ENCODE results near the gene SOAT1.
"Not testable (repeated sequence)": the region's sequence is repeated elsewhere in the genome, so short reads cannot be mapped to it uniquely, and the experiment has no call there.

The SOAT1 gene

GRCh38 chr1:179293340-179294327 lies at the start of gene SOAT1:
TSS of gene SOAT1 (plus strand) at chr1:179293797. CDS start at chr1:179302685, 8,888 bp downstream.
- peak; percentile 93 to 95 for DNase-seq

GRCh38 chr1:179245426-179245825 lies 48.2 kb upstream of the SOAT1 start:
- not testable (repeated sequence) for DNase-seq

GRCh38 chr1:179247923-179248322 lies 45.7 kb upstream of the SOAT1 start:
- no peak for DNase-seq

DNA sequence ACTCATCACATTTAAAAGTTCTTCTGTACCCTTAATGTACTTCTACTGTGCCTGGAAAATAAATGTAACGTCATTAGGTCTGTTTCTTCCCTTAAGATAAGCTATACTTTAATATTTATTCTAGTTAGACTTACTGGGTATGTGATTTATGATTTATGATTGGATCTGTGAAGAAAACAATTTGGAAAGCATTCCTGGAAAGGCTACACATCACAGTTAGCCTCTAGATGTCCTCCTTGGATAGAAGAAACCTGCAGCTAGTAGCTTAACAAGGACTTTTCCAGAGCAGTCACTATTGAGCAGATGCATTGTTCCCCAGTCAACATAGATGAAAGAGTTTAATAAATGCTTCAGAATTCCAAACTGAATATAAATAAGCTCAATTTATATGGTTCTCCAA lies 41.9 kb upstream of the SOAT1 start:
- DNase-seq = peak in 1 of 2 donors; percentile 39

GRCh38 chr1:179252606-179253005 lies 41.0 kb upstream of the SOAT1 start:
- DNase-seq = no peak

DNA sequence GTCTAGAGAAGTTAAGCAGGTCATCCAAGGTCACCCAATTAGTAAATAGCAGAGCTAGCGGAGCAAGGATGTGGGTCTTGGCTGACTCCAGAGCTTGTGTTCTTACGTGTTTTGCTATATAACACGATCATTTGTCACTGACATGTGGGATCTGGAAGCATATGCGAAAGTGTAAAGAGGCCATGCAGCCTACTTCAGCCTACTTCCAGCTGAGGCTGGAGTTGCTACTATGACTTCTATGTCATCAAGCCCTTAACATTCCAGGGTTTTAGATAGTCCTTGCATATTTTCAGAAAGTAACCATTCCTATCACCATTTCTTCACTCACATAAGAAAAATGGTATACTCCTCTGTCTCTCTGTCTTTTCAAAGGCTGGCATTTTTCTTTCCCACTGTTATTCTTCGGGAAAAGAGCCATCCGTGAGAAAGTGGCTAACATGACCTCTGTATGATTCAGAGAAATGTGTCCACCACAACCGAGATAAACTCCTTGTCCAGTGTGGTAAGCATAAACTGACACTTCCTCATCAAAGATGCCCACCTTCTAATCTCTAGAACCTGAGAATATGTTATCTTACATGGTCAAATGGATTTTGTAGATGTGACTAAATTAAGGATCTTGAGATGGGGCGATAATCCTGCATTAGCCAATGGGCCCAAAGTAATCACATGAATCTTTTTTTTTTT lies 40.2 kb upstream of the SOAT1 start:
- DNase-seq = no peak

GRCh38 chr1:179262183-179262582 lies 31.4 kb upstream of the SOAT1 start:
- DNase-seq = no peak

GRCh38 chr1:179263121-179263520 lies 30.5 kb upstream of the SOAT1 start:
- no peak for DNase-seq

DNA sequence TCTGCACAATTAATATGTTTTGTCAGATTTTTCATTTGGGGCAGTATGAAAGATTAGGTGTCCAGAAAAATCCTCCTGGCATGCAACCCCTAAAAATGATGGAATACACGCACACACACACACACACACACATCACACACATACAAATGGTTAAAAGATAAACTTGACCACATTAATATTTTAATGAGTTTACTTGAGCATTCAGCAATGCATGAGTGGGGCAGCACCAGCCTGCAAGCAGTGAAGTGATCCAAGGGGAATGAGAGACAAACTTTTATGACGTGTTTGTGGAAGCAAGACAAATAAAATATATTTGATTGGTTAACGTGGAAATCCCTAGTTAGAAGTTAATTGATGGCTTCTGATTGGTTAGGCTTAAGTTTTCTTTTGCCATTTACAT lies 29.1 kb upstream of the SOAT1 start:
- no peak for DNase-seq

GRCh38 chr1:179269071-179269470 lies 24.5 kb upstream of the SOAT1 start:
- DNase-seq = no peak

DNA sequence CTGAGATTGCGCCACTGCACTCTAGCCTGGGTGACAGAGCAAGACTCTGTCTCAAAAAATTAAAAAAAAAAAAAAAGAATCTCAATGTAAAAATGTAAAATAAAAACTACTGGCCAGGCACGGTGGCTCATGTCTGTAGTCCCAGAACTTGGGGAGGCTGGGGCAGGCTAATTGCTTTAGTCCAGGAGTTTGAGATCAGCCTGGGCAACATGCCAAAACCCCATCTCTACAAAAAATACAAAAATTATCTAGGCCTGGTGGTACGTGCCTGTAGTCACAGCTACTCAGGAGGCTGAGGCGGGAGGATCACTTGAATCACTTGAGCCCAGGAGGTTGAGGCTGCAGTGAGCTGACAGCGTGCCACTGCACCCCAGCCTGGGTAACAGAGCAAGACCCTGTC lies 19.2 kb upstream of the SOAT1 start:
- not testable (repeated sequence) for DNase-seq

GRCh38 chr1:179278920-179279319 lies 14.7 kb upstream of the SOAT1 start:
- no peak for DNase-seq

DNA sequence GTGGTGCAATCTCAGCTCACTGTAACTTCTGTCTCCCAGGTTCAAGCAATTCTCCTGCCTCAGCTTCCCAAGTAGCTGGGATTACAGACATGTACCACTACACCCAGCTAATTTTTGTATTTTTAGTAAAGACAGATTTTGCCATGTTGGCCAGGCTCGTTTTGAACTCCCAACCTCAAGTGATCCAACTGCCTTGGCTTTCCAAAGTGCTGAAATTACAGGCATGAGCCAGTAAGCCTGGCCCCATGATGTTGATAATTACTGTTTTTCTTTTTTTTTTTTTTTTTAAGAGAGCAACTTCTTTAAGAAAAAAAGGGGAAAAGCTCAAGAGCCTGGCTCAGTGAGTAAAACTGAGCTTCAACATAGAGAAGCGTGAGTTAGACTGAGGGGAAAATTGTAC lies 9.6 kb upstream of the SOAT1 start:
- no peak for DNase-seq

DNA sequence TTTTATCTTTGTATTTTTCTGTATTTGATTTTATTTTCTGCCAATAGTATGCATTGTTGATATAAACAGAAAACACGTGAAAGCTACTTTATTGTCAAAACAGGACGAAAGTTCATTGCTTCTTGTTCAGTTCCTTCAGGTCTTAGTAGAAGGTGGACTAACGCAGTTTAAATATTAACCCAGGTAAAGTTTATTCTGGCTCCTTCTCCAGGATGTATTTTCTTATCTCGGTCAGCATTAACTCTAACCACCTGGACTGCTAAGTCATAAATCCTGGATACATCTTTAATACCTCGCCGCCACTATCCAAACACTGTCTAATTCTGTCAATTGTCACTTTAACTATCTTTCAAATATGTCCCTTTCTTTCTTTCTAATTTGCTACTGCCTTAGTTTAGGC lies 5.7 kb upstream of the SOAT1 start:
- DNase-seq = no peak

DNA sequence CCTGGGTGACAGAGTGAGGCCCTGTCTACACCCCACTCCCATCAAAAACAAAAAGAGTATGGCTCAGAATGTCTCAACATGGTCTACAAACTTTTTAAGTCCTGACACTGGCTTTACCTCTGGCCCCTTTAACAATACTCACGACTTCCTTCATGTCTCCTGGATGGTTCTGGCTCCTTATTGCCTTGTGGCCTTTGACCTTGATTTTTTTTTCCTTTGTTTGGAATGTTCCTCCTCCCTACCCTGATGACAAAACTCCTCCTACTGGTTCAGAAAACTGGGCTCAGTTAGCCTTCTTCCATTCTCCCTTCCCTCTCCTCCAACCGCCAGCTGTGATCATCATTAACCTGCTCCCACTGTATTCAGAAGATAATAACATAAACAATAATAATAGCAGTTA lies 4.6 kb upstream of the SOAT1 start:
- no peak for DNase-seq

DNA sequence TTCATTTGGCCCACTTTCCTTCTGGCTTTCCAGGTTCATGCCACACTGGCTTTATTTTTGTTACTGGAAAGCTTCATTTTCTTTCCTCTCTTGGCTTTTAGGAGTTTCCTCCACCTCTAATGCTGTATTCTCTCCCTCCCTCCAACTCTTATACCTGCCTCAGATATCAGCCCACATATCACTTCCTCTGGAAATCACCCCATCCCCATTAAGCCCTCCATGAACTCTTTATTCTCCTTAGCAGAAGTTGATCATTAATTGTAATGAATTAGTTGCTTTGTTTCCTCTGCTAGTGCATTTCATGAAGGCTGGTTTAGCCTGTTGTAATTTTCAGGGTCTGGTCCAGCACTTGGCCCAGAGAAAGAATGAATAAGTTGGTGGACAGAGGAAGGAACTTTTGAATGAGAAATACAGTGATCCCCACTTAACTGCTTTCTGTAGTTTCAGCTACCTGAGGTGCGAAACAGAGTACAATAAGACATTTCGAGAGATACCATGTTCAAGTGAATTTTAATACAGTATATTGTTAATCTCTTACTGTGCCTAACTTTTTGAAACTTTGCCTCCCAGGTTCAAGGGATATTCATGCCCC lies 1.7 kb downstream of the SOAT1 start:
- peak in 1 of 2 donors; percentile 41 for DNase-seq

- no peak for DNase-seq
These were observed 2.9 kb downstream of the SOAT1 start for GRCh38 chr1:179296356-179297104.

DNA sequence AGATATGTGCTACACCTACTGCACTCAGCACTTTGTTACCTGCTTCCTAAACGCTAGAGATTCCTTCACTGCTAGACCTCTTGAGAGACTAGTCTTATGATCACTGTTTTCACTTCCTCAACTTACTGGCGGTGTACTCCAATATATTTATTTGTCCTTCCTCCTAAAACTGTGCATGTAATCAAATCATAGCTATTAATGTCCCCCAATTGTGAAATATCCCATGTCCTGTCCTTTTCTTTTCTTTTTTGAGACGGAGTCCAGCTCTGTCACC lies 3.4 kb downstream of the SOAT1 start:
- DNase-seq = no peak

GRCh38 chr1:179298952-179299351 lies 5.4 kb downstream of the SOAT1 start:
- peak; percentile 31 to 63 for DNase-seq

DNA sequence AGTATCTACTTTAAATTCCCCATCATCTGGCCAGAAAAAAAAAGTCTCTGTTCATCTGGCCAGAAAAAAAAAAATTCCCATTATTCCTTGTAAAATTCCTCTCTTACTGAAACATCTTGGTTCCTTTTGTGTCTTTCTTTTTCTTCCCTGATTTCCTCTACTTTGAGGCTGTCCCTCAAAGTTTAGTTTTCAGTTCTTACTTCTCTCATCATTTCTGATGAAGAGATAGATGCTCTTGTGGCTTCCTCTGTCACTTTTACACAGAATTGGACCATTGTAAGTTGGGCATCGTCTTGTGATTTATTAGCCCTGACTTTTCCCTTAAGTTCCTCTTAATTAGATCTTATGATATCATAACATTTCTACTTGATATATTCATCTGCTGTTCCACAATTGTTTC lies 6.5 kb downstream of the SOAT1 start:
- no peak for DNase-seq

DNA sequence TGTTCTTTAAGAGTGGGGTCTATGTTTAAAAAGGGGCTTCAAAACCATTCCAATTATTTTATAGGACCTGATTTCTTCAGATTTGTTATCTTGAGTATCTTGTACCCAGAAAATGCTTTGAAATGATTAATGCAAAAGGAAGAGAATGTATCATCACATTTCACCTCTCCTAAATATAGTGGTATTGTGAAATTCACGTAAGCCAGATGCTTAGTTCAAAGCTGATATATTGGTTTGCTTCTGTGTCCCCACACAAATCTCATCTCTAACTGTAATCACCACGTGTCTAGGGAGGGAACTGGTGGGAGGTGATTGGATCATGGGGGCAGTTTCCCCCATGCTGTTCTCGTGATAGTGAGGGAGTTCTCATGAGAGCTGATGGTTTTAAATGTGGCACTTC lies 8.5 kb downstream of the SOAT1 start:
- no peak for DNase-seq

DNA sequence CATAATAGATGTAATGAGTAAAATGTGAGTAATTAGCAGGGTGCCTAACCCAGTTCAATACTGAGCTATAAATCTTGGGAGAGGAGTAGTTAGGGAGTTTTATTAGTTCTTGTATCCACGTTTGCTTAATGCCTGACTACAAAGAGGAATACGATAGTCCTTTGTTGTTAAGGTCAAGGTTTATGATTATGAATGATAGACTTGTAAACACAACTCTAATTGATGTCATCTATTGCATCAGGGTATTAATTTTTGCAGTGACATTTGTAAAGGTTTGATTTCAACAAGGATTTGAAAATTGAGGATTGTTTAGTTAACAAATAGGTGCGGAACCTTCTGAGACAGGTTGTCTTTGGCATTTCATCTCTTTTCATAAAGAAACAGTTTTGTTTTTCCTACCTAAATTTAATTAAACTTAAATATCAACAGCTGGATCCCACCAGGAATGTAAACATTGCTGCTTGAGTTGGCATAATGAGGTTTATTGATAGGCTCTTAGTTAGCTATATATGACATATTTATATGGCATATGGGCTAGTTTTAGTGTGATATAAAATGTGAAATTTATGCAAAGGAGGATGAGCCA lies 9.7 kb downstream of the SOAT1 start:
- no peak for DNase-seq

- no peak for DNase-seq
These were observed 11.9 kb downstream of the SOAT1 start for GRCh38 chr1:179305450-179305849.
